Medulla oblongata (tissue), 1 donor: Measurements from ENCODE around the gene CCDC127.
A peak's percentile ranks its signal among the peaks of the same experiment; 100 is the strongest.

ENCODE experiments used
- DNase-seq: peaks from one replicate; pipeline ENCODE4 v3.0.0-alpha.2; 2015; ENCODE audit errors: extremely low spot score

Gene CCDC127

DNA sequence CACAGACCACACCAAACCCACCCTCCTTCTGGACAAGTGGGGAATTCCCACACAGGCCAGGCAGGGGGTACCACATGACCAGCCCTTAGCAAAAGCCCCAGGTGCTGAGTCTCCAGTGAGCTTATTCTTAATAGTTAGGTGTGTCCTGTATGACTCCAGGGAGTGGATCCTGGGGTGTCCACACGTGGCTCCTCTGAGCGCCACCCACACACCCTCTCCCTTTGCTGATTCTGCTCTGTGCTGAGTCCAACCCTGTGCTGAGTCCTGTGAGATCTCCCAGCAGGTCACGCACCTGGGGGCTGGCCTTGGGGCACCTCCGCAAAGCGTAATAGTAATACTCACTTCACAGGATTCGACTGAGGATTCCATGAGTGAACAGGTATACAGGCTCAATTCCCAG lies 14.0 kb downstream of the CCDC127 start:
- no peak for DNase-seq

DNA sequence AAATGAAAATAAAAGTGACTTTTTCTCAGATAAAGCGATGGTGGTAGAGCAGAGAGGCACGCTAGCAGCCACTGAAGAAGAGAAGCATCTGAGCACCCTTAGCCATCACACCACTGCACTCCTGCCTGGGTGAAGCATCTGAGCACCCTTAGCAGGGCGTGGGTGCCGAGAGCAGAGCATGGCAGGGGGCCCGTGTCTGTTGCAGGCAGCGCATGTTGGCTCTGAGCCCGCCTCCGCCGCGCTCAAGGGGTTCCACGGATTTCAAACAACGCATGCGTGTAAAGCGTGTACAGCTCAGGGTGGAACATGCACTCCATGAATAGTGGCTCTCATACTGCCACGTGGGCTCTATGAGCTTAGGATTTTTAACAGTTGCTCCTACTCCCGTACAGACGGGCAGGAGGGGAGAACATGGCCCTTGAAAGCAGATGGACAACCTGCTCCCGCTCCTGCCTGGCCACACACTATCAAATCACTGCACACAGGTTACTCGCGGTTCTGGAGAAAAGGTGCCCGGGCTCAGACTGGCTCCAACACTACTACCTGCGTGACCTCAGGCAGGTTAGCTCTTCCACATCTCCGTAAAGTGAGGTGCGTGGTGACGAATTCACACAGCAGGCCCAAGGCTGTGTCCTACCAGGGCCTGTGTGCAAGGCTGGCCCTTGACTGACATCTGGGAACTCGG lies 14.6 kb downstream of the CCDC127 start:
- DNase-seq, result no peak

- DNase-seq, result no peak
Observed at GRCh38 chr5:201672-202071, 16.3 kb downstream of the CCDC127 start.

GRCh38 chr5:200985-201384 lies 17.0 kb downstream of the CCDC127 start:
- no peak for DNase-seq

GRCh38 chr5:199950-200645 lies 17.9 kb downstream of the CCDC127 start:
- no peak for DNase-seq

DNA sequence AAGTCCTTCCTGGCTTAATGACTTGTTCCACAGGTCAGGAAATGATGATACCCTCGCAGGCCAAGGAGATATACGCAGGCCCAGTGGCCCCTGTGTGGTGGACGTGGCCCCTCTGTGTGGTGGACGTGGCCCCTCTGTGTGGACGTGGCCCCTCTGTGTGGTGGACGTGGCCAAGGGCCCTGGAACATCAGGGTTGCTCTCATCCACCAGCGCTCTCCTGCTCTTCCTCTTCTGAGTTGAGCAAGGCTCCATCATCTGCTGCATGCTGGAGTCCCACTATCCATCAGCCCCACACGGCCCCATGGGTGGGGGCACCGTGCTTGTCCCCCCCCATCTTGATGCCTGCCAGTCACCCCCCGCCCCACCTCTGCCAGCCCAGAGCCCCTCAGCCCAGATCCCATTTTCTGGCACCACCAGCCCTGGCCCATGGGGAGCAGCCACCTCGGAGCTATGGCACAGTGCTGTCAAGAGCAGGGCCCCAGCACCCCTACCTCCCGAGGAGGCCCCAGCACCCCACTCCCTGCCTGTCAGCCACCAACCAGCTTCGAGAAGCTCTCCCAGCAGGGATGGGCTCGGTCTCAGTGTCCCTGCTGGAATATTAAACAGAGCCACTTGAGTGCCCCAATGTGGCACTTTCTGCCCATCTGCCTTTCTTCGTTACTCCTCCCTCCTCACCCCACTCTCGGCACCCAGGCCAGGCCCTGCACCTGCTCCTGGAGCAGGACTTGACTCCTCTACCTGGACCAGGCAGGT lies 18.6 kb downstream of the CCDC127 start:
- DNase-seq, result no peak

DNA sequence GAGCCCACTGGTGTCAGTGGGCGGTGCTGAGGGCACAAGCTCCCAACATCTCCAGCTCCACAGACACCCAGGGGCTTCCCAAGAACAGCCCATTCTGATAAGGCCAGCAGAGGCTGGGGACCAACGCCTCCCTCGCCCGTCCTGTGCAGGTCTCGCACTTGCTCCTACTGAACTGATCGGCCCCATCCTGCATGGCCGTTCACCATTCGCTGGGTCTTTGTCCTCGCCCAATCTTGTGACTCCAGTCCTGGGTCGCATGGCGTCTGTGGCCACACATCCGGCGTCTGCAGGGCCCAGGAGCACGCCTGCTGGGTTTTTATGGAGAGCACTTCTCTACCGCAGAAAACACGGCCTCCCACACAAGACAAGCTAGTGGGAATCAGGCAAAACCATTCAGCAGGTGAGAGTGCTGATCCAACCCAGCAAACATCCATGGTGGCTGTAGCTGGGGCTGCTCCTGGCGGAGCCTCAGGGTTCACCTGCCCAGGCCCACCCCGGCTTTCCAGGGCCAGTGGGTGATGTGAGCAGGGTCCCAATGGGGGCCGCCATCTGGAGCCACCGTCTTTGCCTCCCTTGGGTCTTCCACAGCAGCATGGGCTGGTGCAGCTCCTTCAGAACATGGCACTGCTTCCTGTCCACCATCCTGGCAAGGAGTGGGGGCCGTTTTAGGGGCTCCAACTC lies 19.3 kb downstream of the CCDC127 start:
- DNase-seq, result no peak

- DNase-seq, result no peak
Observed at GRCh38 chr5:197892-198489, 20.0 kb downstream of the CCDC127 start.

DNA sequence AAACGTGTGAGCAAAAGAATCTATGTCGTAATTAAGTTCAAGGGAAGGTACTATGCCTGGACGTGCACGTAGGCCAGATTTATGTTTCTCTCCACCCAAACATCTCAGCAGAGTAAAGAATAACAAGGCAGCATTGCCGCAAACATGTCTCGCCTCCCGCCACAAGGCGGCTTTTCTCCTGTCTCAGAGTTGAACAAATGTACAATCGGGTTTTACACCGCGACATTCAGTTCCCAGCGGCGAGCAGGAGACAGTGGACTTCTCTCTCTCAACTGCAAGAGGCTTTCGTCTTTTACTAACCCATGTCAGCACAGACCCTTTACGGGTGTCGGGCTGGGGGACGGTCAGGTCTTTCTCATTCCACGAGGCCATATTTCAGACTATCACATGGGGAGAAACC lies 20.9 kb downstream of the CCDC127 start:
- DNase-seq, result peak; percentile 64

- no peak for DNase-seq
Observed at GRCh38 chr5:196350-196749, 21.6 kb downstream of the CCDC127 start.

DNA sequence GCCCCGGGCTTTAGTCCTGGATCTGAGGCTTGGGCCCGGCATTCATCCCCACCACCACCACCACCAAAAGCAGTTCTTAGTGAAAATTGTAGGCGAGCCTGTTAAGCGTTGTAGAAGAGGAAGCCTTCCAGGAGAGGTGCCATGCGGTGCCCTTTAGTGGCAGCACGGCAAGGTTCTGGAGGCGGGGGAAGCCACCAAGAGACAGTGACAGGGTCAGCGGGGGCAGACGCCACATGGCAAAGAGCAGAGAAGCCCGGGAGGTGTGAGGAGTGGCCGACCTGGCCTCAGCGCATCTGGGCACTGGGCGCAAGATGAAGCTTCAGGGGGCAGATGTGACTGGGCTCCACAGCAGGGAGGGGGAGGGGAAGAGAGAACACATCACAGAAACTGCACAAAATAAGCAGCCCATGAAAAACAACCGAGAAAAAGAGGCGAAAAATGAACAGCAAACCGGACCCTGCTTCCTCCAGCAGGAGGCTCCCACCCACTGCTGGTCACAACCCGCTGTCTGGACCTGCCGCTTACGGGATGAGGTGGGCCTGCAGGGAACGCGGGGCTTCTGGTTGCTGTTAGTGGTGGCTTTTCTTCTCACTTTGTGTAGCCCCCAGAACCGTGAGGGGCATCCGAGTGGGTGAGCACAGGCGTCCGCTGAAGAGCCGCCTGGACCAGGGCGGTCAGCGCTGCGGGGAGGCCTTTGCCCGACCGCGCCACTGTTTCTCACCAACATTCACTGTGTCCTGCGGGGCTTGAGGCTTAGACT lies 22.4 kb downstream of the CCDC127 start:
- DNase-seq, result no peak

- DNase-seq, result no peak
Observed at GRCh38 chr5:194603-195209, 23.2 kb downstream of the CCDC127 start.

DNA sequence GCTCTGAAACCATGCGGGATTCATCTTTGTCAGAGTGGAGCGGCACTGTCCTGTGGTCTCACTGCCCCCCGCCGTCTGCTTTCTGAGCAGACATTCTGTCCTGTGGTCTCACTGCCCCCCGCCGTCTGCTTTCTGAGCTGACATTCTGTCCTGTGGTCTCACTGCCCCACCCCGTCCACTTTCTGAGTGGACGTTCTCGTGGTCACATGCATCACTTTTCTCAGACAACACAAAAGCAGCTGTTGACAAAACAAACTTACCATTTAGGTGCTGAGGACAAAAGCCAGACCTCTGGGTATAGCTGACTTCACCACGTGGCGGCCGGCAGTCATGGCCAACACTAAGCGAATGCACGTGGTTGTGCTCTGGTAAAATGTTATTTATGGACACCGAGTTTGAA lies 23.9 kb downstream of the CCDC127 start:
- DNase-seq, result no peak

DNA sequence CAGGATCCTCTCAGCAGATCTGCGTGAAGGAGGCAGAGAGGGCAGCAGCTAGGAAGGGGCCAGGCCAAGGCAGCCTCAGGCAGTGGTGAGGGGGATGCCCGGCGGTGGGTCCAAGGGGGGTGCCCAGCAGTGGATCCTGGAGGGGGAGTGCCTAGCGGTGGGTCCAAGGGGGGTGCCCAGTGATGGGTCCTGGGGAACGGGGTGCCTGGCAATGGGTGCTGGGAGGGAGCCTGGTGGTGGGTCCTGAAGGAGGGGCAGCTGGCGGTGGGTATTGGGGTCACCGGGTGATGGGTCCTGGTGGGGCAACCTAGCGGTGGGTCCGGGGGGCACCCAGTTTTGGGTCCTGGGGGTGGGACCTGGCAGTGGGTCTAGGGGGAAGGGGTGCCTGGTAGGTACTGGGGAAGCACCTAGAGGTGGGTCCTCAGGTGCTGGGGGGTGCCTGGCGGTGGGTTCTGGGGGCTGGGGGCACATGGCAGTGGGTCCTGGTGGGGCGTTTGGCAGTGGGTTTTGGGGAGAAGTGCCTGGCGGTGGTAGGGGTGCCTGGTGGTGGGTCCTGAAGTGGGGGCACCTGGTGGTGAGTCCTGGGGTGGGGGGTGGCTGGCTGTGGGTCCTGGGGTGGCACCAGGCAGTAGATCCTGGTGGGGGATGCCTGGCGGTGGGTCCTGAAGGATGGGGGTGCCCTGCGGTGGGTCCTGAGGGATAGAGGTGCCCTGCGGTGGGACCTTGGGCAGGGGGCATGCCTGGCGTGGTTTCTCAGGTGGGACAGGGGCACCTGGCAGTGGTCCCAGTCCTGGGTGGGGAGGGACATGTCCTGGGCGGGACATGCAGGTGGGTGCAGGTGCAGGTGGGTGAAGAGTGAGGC lies 24.8 kb downstream of the CCDC127 start:
- DNase-seq, result no peak

DNA sequence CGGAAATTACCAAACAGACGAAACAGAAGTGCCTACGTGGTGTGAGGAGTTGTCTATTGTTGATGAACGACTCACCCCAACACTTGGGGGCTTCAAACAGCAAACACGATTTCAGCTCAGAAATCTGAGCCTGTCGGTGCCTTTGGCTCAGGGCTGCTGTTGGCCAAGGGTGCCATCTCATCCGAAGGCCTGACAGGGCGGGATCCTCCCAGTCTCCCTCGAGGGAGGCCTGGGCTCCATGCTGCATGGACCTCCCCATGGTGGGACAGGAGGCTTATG lies 25.3 kb downstream of the CCDC127 start:
- no peak for DNase-seq

DNA sequence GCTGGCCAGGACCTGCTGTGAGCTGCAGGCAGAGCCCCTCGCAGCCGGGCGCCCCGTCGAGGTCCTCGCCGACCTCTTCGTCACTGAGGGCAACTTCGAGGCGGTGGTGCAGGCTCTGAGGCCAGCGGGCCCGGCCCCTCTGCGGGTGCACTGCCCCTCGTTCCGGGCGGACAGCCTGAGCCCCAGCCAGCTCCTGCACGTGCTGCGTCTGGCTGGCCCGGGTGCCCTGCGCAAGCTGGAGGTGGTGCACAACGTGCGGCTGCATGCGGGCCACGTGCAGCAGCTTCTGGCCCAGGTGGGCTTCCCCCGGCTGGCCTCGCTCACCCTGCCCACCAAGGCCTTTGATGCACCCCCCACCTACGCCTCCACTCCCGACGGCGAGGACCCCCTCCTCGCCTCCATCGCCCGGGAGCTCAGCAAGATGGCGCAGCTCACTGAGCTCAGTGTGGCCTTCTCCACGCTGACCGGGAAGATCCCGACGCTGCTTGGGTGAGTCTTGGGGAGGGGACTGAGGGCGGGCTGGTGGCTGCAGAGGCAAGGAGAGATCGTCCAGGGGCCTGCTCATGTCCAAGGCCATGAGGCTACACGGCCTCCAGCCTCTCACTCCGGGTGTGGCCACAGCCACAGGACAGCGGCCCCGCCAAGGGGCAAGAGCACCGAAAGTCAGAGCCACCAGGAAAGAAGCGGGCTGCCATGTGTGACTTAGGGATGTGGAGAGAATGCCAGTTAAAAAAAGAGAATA lies 25.8 kb downstream of the CCDC127 start:
- DNase-seq, result no peak

- peak; percentile 62 for DNase-seq
Observed at GRCh38 chr5:191036-191948, 26.7 kb downstream of the CCDC127 start, which contains the start of gene LRRC14B. LRRC14B (plus strand) TSS chr5:191495; CDS start chr5:191539, 44 bp downstream.
